HEK293 (cell line): Measurements from ENCODE around the gene CACNA2D3.

Experiments used
- TF ChIP-seq, protein P1 (sequence below): fragments of 450-650 bp; formaldehyde crosslinking; IDR thresholded peaks from 2 replicates; pipeline ENCODE4 v1.5.1; 2016; ENCODE audit warnings: missing biosample characterization, missing genetic modification characterization
- TF ChIP-seq, protein P2 (sequence below): fragments of 450-650 bp; formaldehyde crosslinking; IDR thresholded peaks from 2 replicates; pipeline ENCODE4 v1.5.1; 2016; ENCODE audit warnings: missing biosample characterization, missing genetic modification characterization
- TF ChIP-seq, protein P3 (sequence below): fragments of 450-650 bp; formaldehyde crosslinking; IDR thresholded peaks from 2 replicates; pipeline ENCODE4 v1.5.1; 2016; ENCODE audit warnings: missing biosample characterization, missing genetic modification characterization

DNA sequence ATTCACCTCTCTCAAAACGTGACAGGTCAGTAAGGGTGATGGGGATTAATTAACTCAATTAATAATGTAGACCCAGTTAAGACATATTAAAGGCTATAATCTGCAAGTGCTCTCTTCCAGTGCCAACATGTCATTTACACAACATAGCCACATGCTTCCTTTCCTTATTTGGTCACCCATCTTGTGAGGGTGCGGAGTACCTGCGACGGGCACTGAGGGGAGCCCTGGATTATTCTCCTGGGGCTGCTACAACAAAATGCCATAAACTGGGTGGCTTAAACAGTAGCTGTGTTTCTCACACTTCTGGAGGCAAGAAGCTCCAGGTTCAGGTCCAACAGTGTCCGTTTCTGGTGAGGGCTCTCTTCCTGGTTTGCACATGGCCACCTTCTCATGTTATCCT, 962.9 kb downstream of the CACNA2D3 start:
- TF ChIP-seq, protein P1, sequence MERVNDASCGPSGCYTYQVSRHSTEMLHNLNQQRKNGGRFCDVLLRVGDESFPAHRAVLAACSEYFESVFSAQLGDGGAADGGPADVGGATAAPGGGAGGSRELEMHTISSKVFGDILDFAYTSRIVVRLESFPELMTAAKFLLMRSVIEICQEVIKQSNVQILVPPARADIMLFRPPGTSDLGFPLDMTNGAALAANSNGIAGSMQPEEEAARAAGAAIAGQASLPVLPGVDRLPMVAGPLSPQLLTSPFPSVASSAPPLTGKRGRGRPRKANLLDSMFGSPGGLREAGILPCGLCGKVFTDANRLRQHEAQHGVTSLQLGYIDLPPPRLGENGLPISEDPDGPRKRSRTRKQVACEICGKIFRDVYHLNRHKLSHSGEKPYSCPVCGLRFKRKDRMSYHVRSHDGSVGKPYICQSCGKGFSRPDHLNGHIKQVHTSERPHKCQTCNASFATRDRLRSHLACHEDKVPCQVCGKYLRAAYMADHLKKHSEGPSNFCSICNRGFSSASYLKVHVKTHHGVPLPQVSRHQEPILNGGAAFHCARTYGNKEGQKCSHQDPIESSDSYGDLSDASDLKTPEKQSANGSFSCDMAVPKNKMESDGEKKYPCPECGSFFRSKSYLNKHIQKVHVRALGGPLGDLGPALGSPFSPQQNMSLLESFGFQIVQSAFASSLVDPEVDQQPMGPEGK (tag by site-specific recombination) = no peak
- TF ChIP-seq, protein P2, sequence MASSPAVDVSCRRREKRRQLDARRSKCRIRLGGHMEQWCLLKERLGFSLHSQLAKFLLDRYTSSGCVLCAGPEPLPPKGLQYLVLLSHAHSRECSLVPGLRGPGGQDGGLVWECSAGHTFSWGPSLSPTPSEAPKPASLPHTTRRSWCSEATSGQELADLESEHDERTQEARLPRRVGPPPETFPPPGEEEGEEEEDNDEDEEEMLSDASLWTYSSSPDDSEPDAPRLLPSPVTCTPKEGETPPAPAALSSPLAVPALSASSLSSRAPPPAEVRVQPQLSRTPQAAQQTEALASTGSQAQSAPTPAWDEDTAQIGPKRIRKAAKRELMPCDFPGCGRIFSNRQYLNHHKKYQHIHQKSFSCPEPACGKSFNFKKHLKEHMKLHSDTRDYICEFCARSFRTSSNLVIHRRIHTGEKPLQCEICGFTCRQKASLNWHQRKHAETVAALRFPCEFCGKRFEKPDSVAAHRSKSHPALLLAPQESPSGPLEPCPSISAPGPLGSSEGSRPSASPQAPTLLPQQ (tag by site-specific recombination) = no peak
- TF ChIP-seq, protein P3, sequence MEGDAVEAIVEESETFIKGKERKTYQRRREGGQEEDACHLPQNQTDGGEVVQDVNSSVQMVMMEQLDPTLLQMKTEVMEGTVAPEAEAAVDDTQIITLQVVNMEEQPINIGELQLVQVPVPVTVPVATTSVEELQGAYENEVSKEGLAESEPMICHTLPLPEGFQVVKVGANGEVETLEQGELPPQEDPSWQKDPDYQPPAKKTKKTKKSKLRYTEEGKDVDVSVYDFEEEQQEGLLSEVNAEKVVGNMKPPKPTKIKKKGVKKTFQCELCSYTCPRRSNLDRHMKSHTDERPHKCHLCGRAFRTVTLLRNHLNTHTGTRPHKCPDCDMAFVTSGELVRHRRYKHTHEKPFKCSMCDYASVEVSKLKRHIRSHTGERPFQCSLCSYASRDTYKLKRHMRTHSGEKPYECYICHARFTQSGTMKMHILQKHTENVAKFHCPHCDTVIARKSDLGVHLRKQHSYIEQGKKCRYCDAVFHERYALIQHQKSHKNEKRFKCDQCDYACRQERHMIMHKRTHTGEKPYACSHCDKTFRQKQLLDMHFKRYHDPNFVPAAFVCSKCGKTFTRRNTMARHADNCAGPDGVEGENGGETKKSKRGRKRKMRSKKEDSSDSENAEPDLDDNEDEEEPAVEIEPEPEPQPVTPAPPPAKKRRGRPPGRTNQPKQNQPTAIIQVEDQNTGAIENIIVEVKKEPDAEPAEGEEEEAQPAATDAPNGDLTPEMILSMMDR (tag by site-specific recombination) = no peak
